ENCODE measurements around the gene NRTN.
"Not testable (repeated sequence)": the region's sequence is repeated elsewhere in the genome, so short reads cannot be mapped to it uniquely, and the experiment has no call there.

NRTN gene

DNA sequence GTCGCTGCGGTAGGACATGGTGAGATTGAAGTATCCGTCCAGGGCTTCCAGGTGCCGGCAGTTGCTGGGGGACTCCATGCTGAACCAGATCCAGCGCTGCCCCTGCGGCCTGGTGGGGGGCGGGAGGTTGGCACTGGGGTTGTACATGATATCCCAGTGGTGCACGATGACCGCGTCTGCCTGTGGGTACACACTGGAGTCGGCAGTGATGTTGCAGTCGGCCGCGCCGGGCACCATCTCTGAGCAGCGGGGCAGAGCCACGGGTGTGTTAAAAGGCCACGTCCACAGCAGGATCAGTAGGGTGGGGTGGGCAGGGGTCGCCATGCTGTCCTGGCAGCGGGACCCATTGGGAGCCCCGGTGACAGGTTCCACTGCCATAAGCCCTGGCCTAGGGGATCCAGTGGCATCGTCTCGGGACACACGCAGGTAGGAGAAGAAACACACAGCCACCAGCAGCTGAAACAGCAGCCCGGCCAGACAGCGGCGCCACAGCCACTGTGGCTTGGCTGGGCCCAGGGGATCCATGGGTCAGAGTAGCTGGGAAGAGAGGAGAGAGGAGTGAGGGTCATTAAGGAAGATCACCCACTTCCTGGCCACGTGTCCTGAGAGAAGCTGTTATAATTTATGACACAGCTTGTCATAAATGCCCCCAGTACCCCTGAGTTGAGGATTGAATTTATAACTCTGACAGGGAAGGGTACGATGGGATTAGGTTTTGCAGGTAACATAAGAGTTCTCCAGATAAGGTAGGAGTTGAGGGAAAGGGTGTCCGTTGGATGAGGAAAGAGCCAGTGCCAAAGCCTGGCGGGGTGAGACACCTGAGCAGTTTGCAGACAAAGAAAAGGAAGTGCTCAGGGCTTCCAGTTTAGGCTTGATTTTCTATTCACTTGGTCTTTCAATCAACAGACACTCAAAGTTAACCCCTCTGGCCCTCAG is 62.6 kb downstream of the NRTN start:
- no peak overlapping the region for H3K27ac ChIP-seq (ENCODE audit: low read length)
- no peak overlapping the region for H3K9ac ChIP-seq (ENCODE audit: low read length)

DNA sequence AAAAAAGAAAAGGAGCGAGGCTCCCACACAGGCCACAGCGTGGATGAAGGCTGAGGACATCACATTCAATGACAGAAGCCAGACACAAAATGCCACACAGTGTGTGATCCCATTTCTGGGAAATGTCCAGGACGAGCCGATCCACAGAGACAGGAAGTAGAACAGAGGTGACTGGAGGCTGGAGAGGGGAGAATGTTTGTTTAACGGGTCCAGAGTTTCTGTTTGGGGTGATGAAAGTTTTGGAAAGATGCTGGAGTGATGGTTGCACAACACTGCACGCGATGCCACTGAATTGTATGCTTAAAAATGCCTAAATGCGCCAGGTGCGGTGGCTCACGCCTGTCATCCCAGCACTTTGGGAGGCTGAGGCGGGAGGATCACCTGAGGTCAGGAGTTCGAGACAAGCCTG is 66.1 kb downstream of the NRTN start:
- Histone ChIP-seq H3K9ac (ENCODE audit: low read length) (no peak overlapping the region), H3K27me3 (ENCODE audit: control insufficient read depth, insufficient read depth, low read length) (no peaks in the 10 kb centered on the region), H3K36me3 (ENCODE audit: control insufficient read depth, low read depth, low read length) (no peaks in the 10 kb centered on the region), H3K27ac (ENCODE audit: low read length) (no peak overlapping the region), H3K9me3 (ENCODE audit: control insufficient read depth, low read depth, low read length) (no peaks in the 10 kb centered on the region), H3K4me1 (ENCODE audit: control insufficient read depth, low read depth, low read length) (no peaks in the 10 kb centered on the region), H3K4me3 (ENCODE audit: low read length) (no peak overlapping the region)

More for the DNA sequence above, 62.6 kb downstream of the NRTN start:
- no peaks in the 10 kb centered on the region for H3K36me3 ChIP-seq (ENCODE audit: control insufficient read depth, low read depth, low read length)
- H3K4me3 ChIP-seq (ENCODE audit: low read length), result no peak overlapping the region
- no peaks in the 10 kb centered on the region for H3K9me3 ChIP-seq (ENCODE audit: control insufficient read depth, low read depth, low read length)
- H3K27me3 ChIP-seq (ENCODE audit: control insufficient read depth, insufficient read depth, low read length), result no peaks in the 10 kb centered on the region
- no peaks in the 10 kb centered on the region for H3K4me1 ChIP-seq (ENCODE audit: control insufficient read depth, low read depth, low read length)

DNA sequence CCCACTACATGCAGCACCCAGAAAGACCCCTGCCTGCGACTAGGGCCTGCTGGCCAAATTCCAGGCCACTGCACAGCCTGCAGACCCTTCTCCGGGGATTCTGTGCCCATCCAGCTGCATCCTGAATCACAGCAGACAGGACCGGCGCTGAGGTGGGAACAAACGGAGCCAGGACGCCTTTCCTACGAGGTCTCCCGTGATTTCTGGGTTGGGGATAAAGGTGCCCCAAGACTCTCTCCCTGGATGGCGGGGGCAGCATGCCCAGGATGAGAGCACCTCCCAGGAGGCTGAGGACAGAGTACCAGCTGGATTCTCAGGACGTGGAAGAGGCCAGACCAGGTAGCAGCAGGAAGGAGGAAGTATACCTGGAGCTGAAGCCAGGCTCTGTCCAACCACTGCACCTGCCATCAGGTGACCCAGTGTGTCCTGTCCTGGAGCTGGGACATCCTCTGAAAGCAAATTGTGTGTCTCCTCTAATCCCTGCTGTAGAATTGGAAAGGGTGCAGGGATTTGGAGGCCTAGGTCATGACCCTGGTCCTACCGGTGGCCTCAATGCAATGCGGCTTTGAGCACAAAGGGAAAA is 68.8 kb downstream of the NRTN start:
- H3K9ac ChIP-seq (ENCODE audit: low read length), result no peak overlapping the region
- H3K27ac ChIP-seq (ENCODE audit: low read length), result no peak overlapping the region
- no peaks in the 10 kb centered on the region for H3K36me3 ChIP-seq (ENCODE audit: control insufficient read depth, low read depth, low read length)
- H3K27me3 ChIP-seq (ENCODE audit: control insufficient read depth, insufficient read depth, low read length), result no peaks in the 10 kb centered on the region
- no peaks in the 10 kb centered on the region for H3K9me3 ChIP-seq (ENCODE audit: control insufficient read depth, low read depth, low read length)
- no peak overlapping the region for H3K4me3 ChIP-seq (ENCODE audit: low read length)
- H3K4me1 ChIP-seq (ENCODE audit: control insufficient read depth, low read depth, low read length), result peaks cover 4% of the 10 kb centered on the region

DNA sequence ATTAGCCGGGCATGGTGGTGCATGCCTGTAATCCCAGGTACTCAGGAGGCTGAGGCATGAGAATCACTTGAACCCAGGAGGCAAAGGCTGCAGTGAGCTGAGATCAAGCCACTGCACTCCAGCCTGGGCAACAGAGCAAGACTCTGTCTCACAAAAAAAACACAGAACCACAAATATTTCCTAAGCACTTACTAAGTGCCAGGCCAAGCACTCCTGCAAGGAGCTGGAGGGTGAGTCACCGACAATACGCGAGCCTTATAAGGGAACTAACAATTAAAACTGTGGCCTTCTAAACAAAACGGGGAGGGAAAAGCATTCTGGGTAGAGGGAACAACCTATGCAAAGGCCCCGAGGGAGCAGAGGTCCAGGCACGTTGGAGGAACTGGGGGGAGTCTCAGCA is 69.6 kb downstream of the NRTN start:
- not testable (repeated sequence) for H3K4me3 ChIP-seq (ENCODE audit: low read length); H3K36me3 ChIP-seq (ENCODE audit: control insufficient read depth, low read depth, low read length); H3K9me3 ChIP-seq (ENCODE audit: control insufficient read depth, low read depth, low read length); H3K4me1 ChIP-seq (ENCODE audit: control insufficient read depth, low read depth, low read length); H3K27me3 ChIP-seq (ENCODE audit: control insufficient read depth, insufficient read depth, low read length); H3K27ac ChIP-seq (ENCODE audit: low read length); H3K9ac ChIP-seq (ENCODE audit: low read length)

DNA sequence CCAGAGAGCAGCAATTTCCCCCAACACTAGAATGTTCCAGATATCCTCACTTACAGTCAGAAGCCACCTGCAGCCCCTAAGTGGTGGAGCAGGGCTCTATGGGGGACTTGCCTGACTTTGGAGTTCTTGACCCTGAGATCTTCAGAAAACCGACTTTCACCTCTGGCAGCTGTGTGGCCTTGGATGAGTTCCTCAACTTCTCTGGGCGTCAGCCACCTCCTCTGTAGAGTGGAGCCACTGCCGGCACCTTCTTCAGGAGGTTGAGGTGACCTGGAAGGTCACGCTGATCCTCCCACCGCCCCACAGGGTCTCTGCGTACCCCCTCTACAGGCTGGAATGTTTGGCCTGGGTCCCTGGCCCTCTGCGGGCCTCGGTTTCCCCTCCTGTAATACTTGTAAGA is 72.6 kb downstream of the NRTN start:
- H3K36me3 ChIP-seq (ENCODE audit: control insufficient read depth, low read depth, low read length), result no peaks in the 10 kb centered on the region
- H3K9ac ChIP-seq (ENCODE audit: low read length), result no peak overlapping the region
- H3K27ac ChIP-seq (ENCODE audit: low read length), result no peak overlapping the region
- peaks cover 10% of the 10 kb centered on the region for H3K4me1 ChIP-seq (ENCODE audit: control insufficient read depth, low read depth, low read length)
- H3K27me3 ChIP-seq (ENCODE audit: control insufficient read depth, insufficient read depth, low read length), result no peaks in the 10 kb centered on the region
- no peaks in the 10 kb centered on the region for H3K9me3 ChIP-seq (ENCODE audit: control insufficient read depth, low read depth, low read length)
- H3K4me3 ChIP-seq (ENCODE audit: low read length), result no peak overlapping the region

DNA sequence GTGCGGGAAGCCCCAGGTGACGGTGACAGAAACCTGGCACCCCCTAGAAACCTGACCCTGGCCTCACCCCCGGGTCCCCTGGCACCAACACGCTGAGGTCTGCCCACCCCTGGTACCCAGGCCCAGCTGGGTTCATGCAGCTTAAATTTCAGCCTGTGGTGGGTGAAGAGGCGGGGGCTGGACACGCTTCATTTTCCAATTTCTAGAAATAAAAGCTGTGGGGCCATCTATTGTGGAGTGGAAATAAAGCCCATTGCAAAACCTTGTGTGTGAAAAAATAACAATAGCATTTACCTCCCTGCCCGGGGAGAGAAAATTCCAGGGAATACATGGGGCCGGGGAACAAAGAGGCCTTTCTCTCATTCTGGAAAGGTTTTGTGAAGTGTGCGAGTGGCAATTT is 73.0 kb downstream of the NRTN start:
- H3K4me3 ChIP-seq (ENCODE audit: low read length), result no peak overlapping the region
- H3K36me3 ChIP-seq (ENCODE audit: control insufficient read depth, low read depth, low read length), result no peaks in the 10 kb centered on the region
- no peak overlapping the region for H3K27ac ChIP-seq (ENCODE audit: low read length)
- no peaks in the 10 kb centered on the region for H3K9me3 ChIP-seq (ENCODE audit: control insufficient read depth, low read depth, low read length)
- H3K4me1 ChIP-seq (ENCODE audit: control insufficient read depth, low read depth, low read length), result peaks cover 10% of the 10 kb centered on the region
- no peaks in the 10 kb centered on the region for H3K27me3 ChIP-seq (ENCODE audit: control insufficient read depth, insufficient read depth, low read length)
- H3K9ac ChIP-seq (ENCODE audit: low read length), result no peak overlapping the region

Measured in iPS-18a (cell line).